Activated CD8-positive, alpha-beta memory T cell treated with anti-CD3 and anti-CD28 coated beads for 36 hours (primary cell): ENCODE data around the gene KCNMA1. TPM values are rescaled to one million over a fixed set of nuclear protein-coding genes. Genes with fewer than 3 reads are reported as not detected.

ENCODE experiments used
- CTCF ChIA-PET: fragments of 350-600 bp; sonication (Branson Sonifier 250); formaldehyde crosslinking; loops from one replicate; lab custom pipeline; 2021; ENCODE audit warnings: antibody characterized with exemption; lab: Charles Lee
- POLR2A ChIA-PET: fragments of 350-600 bp; sonication (Branson Sonifier 250); formaldehyde crosslinking; loops from one replicate; lab custom pipeline; 2021; ENCODE audit warnings: antibody characterized with exemption; lab: Charles Lee
- total RNA-seq, 2 experiments: library from RNA; stranded (reverse); gene quantifications; one replicate each; pipeline ENCODE4 v1.2.3, GENCODE V29; 2021

The KCNMA1 gene
- total RNA-seq, 2 experiments from 2014 or later: not detected

GRCh38 chr10:77377678-77378352 is 259.8 kb downstream of the KCNMA1 start:
- CTCF ChIA-PET: no interaction called here
- POLR2A ChIA-PET: no interaction called here

DNA sequence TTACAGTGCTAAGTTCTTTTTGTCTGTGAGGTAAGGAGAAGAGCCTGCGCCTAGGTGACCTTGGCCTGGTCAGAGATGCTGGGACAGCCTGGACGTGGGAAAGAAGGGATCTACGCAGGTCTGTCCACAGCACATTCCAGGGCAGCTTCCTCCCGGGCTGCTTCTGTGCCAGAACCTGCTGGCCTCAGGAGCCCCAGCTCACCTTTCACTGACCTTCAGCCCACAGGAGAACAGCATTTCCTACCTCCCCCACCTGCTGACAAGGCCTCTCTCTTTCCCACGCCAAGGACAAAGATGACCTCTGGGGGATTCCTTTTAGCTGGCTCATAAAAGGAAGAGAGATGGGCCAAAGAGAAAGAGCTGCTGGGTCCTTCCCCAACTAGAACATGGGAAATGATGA is 260.6 kb downstream of the KCNMA1 start:
- POLR2A ChIA-PET: no interaction called here
- CTCF ChIA-PET: no interaction called here

- ChIA-PET POLR2A (no interaction called here), CTCF (no interaction called here)
Observed at GRCh38 chr10:77374189-77374656, 263.4 kb downstream of the KCNMA1 start.

DNA sequence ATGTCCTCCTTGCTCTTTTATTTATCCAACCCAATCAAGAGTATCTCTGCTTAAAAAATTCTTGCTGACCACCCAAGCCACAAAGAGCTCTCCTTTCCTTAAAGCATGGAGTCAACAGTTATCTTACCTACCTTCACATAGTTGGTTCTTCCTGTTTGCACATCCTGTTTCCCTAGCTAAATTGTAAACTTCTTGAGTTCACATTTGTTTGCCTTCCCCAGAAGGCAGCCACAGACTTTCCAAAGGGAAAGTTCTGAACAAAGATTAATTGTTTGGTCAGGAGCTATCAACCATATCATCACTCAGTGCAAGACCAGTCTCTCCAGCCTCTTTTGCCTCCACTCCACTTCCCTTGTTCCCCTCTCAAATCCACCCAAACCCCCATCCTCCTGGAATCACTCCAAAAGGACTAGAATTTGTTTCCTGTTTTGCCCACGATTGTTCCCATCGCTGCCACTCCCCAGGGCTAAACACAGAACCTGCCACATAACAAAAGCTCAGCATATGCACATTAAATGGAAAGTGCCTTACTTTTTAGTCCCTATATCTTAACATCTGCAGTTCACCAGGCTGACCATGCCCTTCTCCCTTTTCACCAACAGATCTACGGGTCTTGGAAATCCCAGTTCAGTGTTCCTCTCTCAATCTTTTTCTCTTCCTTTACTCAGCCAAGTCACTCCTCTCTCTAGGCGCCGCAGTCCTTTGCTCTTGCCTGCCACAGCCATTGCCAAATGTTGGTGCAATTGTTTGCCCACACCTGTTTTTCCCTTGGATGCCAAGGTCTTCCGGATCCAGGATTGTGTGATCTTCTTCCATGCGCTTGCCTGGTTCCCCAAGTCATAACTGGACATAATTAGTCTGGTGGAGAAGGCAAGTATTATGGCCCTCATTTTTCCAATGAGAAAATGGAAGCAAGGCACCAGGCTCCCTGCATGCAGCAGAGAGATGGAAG is 265.5 kb downstream of the KCNMA1 start:
- POLR2A ChIA-PET: no interaction called here
- CTCF ChIA-PET: no interaction called here

DNA sequence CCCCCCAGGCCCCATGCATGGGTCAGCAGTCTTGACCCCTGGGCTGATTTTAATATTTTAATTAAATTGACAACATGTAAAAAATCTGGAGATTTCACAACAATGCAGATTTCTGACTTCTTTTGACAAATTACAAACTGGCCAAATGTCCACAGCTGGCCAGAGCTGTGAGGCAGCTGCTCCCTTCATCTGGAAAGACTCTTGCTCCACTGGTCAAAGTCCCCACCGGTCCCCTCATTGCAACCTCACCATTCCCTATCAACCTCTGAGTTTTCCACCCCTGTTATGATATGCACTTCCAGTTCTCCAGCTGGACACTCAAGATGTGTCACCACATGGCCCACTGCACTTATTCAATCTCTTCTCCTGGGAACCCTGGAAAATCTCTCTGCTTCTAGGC is 266.2 kb downstream of the KCNMA1 start:
- CTCF ChIA-PET: no interaction called here
- POLR2A ChIA-PET: no interaction called here

DNA sequence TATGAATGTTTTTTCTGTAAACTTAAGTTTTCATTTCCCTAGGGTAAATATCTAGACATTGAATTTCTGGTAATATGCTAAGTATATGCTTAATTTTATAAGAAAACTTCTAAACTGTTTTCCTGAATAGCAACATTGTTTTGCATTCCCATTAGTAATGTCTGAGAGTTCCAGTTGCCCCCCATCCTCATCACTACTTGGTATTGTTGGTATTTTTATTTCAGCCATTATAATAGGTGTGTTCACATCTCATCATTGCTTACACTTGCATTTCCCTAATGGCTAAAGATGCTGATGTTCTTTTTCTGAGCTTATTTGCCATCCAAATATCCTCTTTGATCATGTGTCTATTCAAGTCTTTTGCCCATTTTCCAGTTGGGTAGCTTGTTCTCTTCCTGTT is 269.6 kb downstream of the KCNMA1 start:
- CTCF ChIA-PET: no interaction called here
- POLR2A ChIA-PET: no interaction called here

- CTCF ChIA-PET: no interaction called here
- POLR2A ChIA-PET: no interaction called here
Observed at GRCh38 chr10:77363210-77363609, 274.4 kb downstream of the KCNMA1 start.

GRCh38 chr10:77361831-77362230 is 275.8 kb downstream of the KCNMA1 start:
- ChIA-PET CTCF (no interaction called here), POLR2A (no interaction called here)

GRCh38 chr10:77361426-77361825 is 276.2 kb downstream of the KCNMA1 start:
- CTCF ChIA-PET: no interaction called here
- POLR2A ChIA-PET: no interaction called here

DNA sequence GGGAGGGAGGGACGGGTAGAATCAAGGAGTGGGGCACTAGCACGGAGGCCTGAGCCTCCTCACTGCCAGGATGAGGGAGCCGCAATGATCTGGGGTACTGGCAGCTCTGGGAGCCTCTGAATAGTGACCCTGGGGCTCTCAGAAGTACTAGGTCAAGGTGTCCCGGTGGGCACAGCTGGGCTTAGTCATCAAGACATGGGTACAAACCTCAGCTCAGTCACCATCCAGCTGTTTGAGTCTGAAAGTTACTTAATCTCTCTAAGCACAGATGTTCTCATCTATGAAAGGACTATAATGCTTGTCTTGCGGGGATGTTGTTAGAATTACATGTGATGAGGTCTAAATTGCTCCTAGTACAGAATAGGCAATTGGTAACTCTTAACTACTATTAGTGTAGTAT is 276.8 kb downstream of the KCNMA1 start:
- CTCF ChIA-PET: no interaction called here

GRCh38 chr10:77359950-77360520 is 277.6 kb downstream of the KCNMA1 start:
- ChIA-PET CTCF (no interaction called here), POLR2A (no interaction called here)

More for the DNA sequence above, 276.8 kb downstream of the KCNMA1 start:
- POLR2A ChIA-PET: no interaction called here

GRCh38 chr10:77359287-77359691 is 278.3 kb downstream of the KCNMA1 start:
- ChIA-PET POLR2A (no interaction called here), CTCF (no interaction called here)

DNA sequence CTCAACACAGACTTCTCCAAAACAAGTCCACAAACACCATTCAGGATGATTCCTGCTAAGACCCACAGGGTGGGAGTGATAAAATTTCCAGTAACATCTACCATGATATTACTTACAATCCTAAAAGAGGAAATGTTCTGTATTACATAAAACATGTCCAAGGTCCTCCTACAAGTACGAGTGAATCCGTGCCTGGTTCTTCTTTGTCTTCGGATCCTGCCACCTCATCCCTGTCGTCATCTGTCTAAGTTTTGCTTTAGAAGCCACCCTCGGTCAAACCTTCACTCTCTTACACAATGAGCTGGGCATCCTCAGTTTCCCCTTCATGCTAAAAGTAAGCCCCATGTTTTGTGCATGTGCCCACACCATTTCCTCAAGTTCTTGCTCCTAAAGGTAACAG is 279.0 kb downstream of the KCNMA1 start:
- POLR2A ChIA-PET: no interaction called here

DNA sequence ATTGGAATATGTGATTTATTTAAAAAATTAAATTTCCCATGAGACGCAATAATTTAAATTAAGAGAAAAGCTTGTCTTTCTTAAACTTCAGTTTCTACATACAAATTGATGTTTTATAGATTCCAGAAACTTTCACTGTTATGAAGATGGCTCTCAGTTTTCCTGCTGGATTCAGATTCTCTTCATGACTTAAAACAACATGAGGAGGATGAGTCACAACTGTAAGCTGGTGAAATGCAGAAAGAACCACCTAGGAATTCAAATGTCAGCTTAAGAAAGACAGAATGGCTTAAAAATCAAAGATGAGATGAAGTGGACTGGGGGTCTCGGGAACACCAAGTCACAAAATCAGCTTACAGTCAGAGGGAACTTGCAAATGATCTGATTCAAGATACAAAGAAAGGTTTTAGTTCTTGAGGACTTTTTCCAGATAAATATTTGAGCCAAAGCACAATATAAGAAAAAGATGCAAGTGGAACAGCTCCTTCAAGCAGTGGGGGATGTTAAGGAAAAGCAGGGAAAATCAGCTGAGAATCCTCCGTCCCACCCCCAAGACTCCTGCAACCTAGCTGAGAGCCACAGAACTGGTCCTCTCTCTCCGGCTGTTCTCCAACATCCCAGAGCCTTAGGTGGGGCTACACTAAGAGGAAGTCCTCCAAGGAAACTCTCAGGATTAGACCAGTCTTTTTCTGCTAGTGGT is 279.8 kb downstream of the KCNMA1 start:
- ChIA-PET CTCF (no interaction called here), POLR2A (no interaction called here)

More for the DNA sequence above, 279.0 kb downstream of the KCNMA1 start:
- CTCF ChIA-PET: no interaction called here

- ChIA-PET POLR2A (no interaction called here), CTCF (no interaction called here)
Observed at GRCh38 chr10:77357185-77357584, 280.4 kb downstream of the KCNMA1 start.

- ChIA-PET POLR2A (no interaction called here), CTCF (no interaction called here)
Observed at GRCh38 chr10:77355844-77356243, 281.8 kb downstream of the KCNMA1 start.

DNA sequence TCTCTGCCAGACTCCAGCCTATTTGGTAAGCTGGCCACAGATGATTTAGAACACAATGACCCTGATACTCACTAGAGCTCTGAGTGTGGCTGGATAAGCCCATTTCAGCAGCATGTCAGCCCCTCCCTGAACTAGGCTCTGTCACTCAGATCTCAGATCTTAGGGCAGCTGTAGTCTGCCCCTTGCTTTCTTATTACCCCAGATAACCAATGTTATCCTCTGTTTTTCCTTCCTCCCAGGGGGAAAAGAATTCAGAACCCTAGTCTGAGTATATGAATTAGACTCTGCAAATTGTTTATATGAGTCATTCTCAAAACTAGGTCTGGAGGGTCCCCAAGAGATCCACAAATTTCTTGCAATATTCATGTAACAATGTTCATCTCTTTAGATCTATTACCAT is 286.2 kb downstream of the KCNMA1 start:
- ChIA-PET POLR2A (no interaction called here), CTCF (no interaction called here)

DNA sequence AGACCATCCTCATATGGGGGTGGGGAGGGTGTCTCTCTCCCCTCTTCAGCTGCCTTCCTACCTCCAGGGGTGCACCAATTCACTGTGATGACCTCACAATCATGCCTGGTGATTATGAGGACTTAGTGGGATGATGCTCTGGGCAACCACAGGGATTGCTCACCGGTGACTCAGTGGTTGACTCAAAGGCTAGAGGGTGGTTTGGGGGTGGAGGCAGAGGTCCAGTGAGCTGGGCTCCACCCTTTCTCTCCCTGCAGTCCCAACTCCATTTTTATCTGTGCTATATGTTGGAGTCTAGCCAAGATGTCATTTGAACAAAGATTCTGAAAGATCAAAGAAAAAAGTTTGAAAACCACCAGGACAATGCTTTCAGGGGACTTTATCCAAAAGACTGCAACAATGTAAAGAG is 286.9 kb downstream of the KCNMA1 start:
- CTCF ChIA-PET: no interaction called here
- POLR2A ChIA-PET: no interaction called here

DNA sequence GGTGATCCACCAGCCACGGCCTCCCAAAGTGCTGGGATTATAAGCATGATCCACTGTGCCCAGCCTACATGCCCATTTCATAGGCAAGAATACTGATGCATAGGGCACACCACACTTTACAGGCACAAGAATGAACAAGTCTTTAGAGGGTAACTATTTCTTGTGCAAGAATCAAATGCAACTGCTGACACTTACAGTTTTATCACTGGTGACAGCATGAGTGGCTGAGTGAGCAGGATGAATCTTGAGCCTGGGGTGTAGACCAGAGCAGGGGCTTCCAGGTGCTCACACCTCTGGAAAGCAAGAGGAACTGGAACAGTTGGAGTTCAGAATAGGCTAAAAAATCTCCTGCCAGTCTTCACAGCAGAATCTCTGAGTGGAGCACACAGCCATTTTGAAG is 287.5 kb downstream of the KCNMA1 start:
- ChIA-PET CTCF (no interaction called here), POLR2A (no interaction called here)

- ChIA-PET POLR2A (no interaction called here), CTCF (no interaction called here)
Observed at GRCh38 chr10:77349226-77349625, 288.4 kb downstream of the KCNMA1 start.
